ENCODE results near the gene PRSS33.

PRSS33 gene

DNA sequence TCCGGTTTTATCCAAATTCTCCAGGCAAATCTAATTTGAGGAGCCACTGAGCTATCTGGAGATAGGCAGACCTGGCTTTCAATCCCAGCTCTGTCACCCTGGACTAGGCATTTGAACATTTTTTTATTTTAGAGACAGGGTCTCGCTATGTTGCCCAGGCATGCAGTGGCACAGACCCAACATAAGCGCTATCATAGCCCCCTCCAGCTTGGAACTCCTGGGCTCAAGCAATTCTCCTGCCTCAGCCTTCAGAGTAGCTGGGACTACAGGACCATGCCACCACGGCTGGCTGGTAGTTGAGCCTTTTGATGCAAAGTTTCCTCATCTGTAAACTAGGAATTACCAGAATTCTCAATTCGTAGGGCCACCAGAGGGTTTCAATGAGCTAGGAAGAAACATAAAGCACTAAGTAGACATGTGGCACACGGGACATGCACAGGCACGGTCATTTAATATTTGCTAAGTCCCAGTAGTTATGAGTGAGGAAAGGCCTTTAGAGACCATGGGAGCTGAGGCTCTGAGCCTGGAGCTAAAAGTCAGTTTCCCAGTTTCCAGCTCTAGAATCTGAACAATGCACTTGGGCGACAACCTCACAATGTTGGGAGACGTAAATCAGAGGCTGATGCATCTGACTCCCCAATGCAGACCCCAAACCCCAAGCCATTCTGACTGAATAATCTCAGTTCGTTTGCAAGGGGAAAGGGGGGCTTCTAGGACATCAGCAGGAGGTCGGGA, 11.4 kb downstream of the PRSS33 start:
- DNase-seq: no peak

GRCh38 chr16:2775131-2775716, 12.1 kb downstream of the PRSS33 start:
- DNase-seq: no peak

- DNase-seq: no peak
Measured at GRCh38 chr16:2774161-2774891, 13.0 kb downstream of the PRSS33 start.

GRCh38 chr16:2773188-2773968, 14.0 kb downstream of the PRSS33 start:
- DNase-seq: no peak

DNA sequence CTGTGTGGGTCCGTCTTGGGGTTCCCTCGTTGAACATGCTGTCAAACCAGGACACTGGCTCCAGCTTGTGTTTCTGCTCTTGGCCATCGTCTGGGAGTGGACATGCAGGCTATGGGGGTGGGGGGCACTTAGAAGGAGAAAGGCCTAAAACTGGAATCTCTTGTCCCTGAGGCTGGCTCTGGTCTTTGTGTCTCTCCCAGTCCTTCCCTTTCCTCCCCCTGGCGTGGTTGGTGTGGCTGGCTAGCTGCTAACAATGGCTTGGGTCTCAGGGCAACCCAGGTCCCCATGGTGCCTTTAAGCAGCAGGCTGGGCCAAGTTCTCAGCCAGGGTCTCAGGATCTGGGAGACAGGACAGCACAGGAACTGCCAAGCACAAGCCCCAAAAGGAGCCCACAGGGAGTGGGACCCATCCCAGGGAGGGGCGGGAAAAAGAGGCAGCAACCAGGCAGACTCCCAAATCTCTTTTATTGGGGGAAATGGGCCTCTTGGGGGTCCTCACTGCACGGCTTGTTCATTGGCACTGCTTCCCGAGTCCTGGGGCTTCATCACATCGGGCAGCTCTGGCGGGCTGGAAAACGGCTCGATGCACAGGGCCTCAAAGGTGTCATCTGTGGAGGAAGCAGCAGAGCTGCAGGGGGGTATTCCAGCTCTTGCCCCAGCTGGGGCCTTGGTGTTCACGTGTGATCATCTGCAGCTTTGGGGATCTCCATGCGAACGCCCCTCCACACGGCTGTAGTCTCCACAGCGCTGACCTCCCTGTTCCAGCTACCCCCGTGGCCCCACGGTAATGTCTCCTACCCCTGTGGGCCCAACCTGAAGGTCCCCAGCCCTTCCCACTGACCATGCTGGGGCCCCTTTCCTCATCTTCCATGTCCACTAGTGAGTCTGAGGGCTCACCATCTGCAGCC, 15.6 kb downstream of the PRSS33 start:
- no peak for DNase-seq

GRCh38 chr16:2770057-2770951, 17.1 kb downstream of the PRSS33 start:
- no peak for DNase-seq

GRCh38 chr16:2769675-2770056, 17.7 kb downstream of the PRSS33 start:
- no peak for DNase-seq

DNA sequence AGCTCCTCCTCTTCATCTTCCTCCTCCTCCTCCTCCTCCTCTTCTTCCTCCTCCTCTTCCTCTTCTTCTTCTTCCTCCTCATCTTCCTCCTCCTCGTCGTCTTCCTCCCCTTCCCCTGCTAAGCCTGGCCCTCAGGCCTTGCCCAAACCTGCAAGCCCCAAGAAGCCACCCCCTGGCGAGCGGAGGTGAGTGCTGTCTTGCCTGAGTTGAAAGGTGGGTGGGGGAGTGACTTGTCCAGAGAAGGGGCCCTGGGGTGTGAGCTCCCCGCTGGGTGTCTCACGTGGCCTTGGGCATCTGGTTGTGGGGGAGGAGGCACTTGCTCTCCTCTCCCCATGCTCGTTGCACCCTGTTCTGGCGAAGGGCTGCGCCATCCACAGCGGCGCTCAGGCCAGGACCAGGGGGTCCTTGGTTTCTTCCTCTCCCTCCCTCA, 18.2 kb downstream of the PRSS33 start:
- DNase-seq: no peak

DNA sequence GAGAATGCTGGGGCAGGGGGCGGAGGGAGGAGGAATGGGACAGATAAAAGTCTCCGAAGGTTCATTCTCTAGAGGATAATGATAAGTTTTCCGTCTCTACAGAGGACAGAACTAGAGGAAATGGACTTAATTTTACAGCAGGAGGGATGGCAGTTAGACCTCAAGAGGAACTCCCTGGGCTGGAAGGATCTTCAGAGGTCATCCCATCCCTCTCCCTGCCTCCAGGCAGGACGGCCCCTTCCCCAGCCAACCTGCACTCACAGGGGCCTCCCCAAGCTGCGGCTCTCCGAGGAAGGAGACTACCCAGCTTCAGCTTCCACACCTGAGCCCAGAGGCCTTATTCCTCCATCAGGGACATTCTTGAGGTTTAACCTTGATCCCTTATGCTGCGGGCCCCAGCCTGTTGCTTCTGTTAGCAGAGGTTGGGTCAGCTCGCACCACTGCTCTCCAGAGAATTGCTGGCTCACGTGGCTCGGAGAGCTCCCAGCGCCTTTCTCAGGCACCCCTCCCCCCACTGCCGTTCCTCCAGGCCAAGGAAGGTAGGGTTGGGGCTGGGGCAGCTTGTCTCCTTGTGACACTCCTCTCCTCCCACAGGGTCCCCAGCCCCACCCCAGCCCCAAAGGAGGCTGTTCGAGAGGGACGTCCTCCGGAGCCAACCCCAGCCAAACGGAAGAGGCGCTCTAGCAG, 18.8 kb downstream of the PRSS33 start:
- DNase-seq: no peak

DNA sequence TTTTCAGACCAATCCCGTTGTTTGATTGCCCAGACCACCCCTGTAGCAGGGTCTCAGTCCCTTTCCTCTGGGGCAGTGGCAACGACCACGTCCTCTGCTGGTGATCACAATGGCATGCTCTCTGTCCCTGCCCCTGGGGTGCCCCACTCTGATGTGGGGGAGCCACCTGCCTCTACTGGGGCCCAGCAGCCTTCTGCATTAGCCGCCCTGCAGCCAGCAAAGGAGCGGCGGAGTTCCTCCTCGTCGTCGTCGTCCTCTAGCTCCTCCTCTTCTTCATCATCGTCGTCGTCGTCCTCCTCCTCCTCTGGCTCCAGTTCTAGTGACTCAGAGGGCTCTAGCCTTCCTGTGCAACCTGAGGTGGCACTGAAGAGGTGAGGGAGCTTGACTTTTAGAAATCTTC, 19.5 kb downstream of the PRSS33 start:
- no peak for DNase-seq

GRCh38 chr16:2767140-2767731, 20.1 kb downstream of the PRSS33 start:
- no peak for DNase-seq

GRCh38 chr16:2766430-2767139, 20.8 kb downstream of the PRSS33 start:
- no peak for DNase-seq

GRCh38 chr16:2765462-2766404, 21.6 kb downstream of the PRSS33 start:
- DNase-seq: no peak

DNA sequence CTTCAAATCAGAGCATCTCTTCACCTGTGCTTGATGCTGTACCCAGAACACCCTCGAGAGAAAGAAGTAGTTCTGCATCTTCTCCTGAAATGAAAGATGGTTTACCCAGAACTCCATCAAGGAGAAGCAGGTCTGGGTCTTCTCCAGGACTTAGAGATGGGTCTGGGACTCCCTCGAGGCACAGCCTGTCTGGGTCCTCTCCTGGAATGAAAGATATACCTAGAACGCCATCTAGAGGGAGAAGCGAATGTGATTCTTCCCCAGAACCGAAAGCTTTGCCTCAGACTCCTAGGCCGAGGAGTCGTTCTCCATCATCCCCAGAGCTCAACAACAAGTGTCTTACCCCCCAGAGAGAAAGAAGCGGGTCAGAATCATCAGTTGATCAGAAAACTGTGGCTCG, 22.6 kb downstream of the PRSS33 start:
- DNase-seq: no peak

GRCh38 chr16:2763173-2763572, 24.2 kb downstream of the PRSS33 start:
- no peak for DNase-seq

DNA sequence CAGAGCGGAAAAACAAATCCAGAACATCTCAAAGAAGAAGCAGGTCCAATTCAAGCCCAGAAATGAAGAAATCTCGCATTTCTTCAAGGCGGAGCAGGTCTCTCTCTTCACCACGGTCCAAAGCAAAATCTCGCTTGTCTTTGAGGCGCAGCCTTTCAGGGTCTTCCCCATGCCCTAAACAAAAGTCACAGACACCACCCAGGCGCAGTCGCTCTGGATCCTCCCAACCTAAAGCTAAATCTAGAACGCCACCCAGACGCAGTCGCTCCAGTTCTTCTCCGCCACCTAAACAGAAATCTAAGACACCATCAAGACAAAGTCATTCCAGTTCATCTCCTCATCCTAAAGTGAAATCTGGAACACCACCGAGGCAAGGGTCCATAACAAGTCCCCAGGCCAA, 24.6 kb downstream of the PRSS33 start:
- no peak for DNase-seq

DNA sequence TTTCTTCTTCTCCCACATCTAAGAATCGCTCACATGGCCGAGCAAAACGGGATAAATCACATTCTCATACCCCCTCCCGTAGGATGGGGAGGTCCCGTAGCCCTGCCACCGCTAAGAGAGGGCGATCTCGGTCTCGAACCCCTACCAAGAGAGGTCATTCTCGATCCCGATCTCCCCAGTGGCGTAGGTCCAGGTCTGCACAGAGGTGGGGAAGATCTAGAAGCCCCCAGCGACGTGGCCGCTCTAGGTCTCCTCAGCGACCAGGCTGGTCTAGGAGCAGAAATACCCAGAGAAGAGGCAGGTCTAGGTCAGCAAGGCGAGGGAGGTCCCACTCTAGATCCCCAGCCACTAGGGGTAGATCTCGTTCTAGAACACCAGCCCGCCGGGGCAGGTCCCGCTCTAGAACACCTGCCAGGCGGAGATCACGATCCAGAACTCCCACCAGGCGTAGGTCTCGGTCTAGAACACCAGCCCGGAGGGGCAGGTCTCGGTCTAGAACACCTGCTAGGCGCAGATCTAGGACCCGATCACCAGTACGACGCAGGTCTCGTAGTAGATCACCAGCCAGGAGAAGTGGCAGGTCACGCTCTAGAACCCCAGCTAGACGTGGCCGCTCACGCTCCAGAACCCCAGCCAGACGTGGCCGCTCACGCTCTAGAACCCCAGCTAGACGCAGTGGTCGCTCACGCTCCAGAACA, 25.3 kb downstream of the PRSS33 start:
- no peak for DNase-seq

- no peak for DNase-seq
Measured at GRCh38 chr16:2761472-2761871, 25.9 kb downstream of the PRSS33 start.

All from NCI-H1105 treated with DMSO at 0.1 percent for 48 hours (cell line).